SIG-M5 (cell line): ENCODE measurements around the gene DIS3L2.

ENCODE experiments used
- DNase-seq: peaks from one replicate; lab custom pipeline; 2025; lab: John Stamatoyannopoulos, UW

The DIS3L2 gene

DNA sequence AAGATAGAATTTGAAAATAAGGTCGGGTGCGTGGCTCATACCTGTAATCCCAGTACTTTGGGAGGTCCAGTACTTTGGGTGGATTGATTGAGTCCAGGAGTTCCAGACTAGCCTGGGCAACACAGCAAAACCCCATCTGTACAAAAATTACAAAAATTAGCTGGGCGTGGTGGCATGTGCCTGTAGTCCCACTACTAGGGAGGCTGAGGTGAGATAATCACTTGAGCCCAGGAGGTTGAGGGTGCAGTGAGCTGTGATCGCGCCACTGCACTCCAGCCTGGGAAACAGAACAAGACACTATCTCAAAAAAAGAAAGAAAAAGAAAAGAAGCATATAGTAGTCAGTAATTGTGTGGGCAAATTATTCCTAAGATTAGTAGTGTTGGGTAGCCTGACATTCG is 222.8 kb downstream of the DIS3L2 start:
- DNase-seq = no peak

DNA sequence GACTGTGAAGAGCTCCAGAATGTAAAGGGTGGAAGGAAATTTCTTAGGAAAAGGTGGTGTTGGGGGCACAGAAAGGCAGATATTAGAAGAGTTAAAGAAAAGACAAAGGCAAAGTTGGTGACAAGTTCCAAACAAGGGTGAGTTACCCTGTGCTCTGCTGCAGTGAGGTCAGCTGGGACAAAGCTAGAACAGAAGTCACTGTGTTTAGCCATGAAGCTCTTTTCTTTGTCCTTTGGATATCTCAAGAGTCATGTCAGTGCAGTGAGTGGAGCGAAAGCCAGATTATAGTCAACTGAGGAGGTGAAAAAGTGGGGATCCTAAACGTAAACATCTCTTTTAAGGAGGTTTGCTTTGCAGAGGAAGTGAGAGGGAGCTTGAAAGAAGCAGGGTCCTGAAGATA is 229.3 kb downstream of the DIS3L2 start:
- DNase-seq = no peak

DNA sequence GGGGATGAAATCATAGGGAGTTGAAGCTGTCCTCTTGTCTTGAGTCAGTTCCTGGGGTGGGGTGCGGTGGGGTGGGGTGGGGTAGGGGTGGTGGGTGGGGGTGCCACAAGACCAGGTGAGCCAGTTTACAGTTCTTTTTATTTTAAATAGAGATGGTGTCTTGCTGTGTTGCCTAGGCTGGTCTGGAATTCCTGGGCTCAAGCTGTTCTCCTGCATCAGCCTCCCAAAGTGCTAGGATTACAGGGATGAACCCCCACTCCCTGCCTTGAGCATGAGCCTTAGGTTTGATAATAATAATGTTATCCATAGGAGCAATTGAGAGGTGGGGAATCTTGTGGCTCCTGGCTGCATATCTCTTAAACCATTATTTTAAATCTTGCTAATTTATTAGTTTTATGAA is 234.0 kb downstream of the DIS3L2 start:
- no peak for DNase-seq

DNA sequence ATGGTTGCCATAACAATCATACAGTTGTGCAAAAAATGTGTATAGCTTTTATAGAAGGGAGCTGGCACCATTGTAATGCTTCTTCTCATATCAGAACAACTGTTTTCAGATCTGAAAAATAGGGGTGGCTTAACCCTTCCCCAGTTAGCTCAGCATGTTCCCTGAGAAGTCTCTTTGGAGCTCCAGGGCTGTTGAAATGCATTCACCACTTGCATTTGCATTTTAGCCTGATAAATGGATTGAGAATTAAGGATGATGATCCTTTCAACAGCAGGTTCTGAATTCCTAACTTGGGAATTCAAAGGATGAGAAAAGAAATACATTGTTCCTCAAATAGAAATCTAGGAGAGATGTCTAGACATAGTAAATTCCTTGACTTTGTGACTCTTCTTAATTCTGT is 235.3 kb downstream of the DIS3L2 start:
- DNase-seq = no peak

DNA sequence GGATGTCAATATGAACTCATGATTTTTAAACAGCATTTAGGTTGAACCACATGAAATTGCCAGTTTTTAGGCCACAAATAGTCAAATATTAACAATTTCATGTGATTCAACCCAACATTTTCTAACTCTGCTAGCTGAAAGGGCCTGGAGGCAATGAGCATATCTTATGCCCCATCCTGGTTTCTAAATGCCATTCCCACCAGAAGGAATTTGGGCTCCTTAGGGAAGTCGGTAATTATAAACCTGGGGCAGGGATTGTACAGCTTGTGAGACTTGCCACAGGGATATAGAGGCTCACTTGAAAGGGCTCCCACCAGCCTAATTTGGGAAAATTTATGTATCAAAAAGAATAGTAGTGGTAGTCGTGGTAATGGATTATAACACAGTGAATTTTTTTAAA is 238.7 kb downstream of the DIS3L2 start:
- no peak for DNase-seq

DNA sequence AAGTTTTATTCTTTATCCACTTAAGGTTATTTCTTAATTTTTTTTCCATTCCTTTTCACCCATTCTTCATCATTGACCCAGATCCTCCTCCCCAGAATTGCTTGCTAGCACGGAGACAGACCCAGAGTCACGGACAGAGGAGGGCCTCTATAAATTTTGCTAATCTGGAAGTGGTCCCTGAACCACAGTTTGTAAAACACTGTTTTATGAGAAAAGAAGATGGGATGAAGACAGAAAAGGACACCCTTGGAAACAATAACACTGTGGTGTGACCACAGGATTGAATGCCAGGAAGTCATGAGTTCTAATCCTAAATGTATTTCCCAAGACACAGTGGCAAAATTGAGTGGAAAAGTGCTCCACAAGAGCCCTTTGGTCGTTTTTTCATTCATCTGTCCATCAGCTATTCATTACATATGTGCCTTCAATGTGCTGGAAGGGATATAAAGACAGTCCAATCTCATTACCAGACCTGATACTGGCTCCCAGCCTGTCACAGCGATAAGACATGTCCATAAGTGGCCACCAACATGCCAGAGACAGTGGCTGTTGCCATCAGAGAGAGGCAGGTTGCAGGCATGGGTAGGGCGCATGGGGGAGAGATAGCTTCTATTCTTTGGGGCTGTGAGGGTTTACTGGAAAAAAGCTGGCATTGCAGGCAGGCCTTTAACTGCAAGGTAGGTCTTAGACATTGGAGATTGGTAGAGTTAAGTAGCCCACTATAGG is 241.8 kb downstream of the DIS3L2 start:
- no peak for DNase-seq

DNA sequence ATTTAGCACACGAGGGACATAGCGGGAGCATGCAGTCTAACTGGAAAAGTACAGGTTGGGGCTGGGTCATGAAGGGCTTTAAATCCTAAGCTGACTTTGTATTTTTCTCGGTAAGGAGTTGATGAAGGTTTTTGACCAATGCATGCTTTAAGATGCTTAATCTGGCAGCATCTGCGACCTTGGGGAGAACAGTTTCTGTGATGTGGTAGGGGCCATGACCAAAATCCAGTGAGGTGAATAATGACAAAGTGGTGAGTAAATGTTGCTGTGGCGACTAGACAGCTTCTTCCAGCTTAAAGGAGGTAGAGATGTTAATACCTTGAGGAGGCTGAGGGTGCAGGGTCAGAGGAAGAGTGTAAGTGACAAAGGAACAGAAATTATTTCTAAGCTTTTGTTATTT is 242.4 kb downstream of the DIS3L2 start:
- no peak for DNase-seq

DNA sequence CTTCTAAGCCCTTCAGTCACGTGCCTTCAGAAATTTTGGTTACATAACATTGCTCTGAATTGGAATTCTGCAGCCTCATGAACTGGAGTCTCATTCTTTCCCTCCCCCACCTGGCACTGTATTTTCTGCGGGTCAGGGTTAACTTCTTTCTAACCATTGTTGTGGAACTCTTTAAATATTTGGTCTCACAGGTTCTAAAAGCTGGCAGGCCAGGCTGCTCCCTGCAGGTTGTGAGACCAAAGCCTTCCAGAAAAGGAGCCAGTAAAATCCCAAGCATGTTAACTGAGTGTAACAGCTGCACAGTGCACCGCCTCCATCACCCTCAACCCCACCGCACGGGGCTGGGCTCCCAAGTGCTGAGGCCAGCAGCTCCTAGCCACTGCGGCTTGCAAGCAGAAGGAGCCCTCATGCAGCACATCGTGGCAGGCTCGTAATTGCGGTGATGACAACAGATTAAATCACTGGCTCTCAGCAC is 243.0 kb downstream of the DIS3L2 start:
- DNase-seq = no peak

DNA sequence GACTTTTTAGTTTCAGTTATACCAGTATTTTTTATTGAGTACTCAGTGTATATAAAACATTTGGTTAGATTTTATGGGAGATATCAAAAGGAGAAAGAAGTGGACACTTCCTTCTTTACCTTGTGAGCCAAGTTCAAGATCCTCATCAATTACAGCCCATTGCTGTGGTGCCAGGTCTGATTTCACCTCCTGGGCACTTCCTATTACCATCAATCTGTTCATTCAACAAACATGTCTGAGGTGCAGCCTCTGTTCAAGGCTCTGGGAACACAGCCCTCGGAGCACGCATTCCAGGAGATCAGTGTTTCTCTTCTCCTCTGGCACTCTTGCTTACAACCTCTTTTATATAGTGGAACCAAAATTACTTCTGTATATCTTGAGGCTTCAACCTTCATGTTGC is 245.7 kb downstream of the DIS3L2 start:
- no peak for DNase-seq

DNA sequence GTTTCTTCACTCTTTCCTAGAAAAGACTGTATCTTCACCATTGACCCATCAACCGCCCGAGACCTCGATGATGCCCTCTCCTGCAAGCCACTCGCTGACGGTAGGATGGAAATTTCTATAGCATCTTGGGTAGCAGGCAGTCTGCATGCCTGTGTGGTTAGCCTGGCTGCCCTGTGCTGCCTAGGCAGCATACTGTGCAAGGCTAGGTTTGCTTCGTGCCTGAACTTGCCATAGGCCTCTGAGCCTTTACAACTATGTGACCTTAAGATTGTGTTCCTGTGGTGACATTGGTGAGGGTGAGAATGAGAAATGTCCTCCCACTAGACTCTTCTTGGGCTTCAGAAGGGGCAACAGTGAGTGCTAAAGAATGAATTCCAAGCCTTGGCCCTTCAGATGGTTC is 248.8 kb downstream of the DIS3L2 start:
- DNase-seq = no peak

DNA sequence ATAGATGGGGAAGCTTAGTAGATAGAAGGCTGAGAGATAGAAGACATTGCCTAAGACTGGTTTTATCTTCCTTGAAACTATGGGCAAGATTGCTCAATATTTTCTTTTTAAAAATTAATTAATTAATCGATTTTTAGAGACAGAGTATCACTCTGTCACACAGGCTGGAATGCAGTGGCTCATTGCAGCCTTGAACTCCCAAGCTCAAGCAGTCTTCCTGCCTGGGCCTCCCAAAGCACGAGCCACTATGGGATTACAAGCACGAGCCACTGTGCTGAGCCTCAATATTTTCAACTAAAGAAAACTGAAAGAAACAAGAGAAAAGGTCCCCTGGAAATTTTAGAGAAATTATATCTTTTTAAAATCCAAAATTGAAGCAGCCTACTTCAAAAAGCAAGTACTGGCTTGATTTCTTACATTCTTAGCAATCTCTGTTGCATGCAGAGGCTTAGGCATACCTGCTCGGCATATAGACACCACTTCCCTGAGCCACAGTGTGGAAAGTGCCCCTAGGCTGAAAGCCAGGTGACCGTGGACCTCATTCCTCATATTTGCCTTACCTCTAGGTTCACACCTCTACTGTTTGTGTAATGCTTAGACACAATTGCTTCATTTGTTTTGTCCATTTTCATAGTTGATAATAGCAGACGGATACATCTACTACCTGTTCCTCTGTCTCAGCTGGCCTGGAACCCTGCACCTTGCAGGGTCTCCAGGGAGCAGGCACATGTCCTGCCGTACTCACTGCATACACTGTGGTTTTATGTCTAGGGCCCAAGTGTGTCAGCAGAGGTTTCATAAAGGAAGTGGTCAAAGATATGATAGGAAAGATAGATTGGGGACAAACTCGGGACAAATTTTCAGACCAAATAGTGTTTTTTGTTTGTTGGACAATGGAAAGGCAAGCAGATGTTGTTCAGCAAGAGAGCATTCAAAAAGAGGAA is 250.5 kb downstream of the DIS3L2 start:
- DNase-seq = no peak

DNA sequence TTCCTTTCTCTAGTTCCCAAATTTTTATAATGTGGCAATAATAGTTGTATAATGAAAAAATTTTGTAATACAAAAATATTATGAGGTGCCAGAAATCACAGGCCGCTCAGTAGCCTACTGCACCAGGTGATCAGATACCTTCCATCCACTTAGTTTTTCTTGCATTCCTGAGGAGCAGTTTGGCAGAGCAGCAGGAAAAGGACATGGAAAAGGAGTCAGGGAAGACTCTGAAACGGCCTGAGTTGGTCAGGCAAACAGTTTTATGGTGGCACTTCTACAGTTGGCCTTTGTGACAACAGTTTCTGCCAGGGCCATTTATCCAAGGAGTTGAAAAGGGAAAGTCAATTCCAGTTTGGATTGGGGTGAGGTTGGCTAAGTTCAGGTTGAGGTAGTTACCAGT is 251.7 kb downstream of the DIS3L2 start:
- no peak for DNase-seq

DNA sequence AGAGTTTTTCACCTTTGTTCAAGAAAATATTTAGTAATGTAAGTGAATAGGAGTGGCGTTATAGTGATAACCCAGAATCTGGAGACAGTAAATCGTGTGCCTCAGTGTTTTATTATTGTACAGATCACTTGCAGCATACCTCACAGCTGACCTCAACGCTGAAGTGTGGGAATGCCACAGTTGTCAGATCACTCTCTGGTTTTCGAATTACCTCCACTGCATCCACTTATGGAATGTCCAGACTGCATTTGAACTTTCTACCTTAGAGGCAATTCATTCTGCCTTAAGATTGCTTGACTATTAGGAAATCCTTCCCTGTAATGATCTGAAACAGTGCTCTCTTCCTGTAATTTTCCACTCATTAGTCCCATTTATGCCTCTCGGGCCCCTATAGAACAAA is 252.5 kb downstream of the DIS3L2 start:
- no peak for DNase-seq

DNA sequence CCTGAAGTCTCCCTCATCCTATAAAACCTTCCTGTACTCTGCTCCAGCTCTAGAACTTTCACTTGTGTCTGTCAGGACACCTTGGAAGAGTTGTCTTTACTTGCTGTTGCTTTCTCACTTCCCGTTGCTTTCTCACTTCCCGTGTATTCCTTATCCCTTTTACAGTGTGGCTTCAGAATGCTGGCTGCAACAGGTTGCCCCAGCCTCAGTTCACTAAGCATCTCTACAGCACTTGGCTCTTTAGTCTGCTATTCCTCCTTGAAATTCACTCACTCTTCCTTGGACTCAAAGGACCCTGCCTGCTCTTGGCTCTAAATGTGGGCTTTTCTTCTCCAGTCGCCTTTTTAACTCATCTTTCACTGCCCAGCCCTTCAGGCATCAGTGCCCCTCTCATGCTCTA is 254.5 kb downstream of the DIS3L2 start:
- DNase-seq = no peak

DNA sequence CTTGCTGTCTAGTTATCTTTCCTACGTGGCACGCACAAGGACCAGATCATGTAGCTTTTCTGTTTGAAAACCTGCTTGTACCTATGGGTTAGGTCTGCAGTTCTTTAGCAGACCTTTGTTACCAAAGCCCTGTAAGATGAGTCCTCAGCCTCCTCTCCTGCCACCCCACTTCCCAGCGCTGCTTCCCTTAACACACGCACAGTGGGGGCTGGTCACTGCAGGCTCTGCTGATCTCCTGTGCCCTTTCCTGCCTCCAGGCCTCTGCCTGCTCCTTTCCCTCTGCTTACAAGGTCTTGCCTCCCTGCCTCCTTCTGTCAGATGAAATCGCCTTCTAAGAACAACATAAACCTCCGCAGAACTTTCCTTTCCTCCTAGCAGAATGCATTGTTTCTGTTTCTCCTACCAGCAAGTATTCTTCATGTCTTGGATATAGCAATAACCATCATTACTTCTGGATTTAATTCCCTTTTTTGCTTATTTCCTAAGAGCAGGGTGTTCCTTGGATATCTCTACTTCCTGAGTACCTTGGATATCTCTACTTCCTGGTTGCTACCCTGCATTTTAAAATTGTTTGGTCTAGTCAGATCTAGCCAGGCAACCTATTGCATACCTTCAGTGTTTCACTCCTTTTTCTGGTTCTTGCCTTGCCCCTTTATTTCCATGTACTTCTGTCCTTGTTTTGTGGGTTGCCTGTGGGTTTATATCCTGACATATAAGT is 257.4 kb downstream of the DIS3L2 start:
- DNase-seq = no peak

DNA sequence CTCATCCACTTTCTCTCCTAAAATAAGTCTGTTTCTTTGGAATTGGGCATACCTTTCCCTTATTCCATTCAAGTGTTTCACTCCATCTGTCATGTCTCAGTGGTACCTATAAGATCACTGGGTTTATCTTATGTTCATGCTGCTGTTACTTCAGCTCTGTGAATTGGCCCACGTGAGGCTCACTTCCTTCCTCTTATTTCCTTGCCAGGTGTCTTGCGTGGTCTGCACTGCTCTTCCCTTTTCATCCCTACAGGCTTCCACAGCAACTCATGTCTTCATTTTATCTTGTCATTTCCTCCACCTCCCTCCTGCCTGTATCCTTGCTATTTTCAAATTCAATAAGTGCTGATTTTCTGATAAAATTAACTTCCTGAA is 258.0 kb downstream of the DIS3L2 start:
- DNase-seq = no peak

DNA sequence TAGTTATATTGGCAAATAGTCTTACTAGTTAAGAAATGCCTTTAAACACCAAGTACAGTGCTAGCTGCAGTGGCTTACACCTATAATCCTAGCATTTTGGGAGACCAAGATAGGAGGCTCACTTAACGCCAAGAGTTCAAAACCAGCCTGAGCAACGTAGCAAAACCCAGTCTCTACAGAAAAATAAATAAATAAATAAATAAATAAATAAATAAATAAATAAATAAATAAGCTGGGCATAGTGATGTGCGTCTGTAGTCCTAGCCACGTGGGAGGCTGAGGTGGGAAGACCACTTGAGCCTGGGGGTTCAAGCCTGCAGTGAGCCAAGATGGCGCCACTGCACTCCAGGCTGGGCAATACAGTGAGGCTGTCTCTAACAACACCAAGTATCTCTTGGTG is 258.4 kb downstream of the DIS3L2 start:
- no peak for DNase-seq

DNA sequence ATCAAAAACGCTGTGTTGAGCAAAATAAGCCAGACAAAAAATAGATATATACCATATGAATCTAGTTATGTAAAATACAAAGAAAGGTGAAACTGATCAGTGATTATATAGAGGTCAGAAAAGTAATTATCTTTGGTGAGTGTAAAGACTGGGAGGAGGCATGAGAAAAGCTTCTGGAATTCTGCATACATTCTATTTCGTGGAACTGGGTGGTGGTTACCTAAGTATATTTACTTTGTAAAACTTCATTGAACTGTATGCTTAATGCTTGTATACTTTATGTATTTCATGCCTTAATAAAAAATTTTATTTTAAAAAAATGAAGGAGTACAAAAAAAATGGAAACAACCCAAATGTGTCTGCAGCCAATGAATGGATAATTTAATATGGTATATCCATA is 263.9 kb downstream of the DIS3L2 start:
- DNase-seq = no peak

DNA sequence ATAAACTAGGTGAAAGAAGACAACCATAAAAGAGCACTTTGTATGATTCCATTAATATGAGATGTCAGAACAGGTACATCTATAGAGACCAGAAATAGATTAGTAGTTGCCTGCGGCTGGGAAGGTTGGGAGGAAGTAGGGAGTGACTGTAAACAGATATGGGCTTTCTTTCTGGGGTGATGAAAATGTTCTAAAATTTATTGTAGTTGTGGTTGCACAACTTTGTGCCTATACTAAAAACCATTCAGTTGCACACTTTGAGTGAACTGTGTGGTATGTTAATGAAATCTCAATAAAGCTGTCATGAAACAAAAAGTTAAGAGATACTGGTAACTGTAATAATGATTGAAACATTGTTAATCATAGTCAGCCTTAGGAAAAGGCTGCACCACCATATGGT is 264.4 kb downstream of the DIS3L2 start:
- no peak for DNase-seq

DNA sequence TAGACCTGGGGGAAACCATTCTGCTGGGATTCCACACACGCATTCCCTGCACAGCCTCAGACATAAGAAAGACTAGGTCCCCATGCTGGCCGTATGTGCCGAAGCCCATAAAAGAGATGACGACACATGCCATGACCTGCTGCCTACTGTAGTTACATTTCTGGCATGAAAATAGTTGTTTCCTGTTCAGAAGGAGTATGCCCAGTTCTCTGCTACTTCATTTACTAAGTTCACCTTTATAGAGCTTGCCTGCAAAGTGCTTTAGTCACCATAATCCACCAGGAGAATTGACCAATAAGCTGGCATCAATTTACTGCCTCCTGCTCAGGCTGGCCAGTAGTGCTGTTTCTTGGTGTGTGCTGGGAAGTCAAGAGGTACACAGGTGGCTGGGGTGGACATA is 266.8 kb downstream of the DIS3L2 start:
- DNase-seq = no peak

DNA sequence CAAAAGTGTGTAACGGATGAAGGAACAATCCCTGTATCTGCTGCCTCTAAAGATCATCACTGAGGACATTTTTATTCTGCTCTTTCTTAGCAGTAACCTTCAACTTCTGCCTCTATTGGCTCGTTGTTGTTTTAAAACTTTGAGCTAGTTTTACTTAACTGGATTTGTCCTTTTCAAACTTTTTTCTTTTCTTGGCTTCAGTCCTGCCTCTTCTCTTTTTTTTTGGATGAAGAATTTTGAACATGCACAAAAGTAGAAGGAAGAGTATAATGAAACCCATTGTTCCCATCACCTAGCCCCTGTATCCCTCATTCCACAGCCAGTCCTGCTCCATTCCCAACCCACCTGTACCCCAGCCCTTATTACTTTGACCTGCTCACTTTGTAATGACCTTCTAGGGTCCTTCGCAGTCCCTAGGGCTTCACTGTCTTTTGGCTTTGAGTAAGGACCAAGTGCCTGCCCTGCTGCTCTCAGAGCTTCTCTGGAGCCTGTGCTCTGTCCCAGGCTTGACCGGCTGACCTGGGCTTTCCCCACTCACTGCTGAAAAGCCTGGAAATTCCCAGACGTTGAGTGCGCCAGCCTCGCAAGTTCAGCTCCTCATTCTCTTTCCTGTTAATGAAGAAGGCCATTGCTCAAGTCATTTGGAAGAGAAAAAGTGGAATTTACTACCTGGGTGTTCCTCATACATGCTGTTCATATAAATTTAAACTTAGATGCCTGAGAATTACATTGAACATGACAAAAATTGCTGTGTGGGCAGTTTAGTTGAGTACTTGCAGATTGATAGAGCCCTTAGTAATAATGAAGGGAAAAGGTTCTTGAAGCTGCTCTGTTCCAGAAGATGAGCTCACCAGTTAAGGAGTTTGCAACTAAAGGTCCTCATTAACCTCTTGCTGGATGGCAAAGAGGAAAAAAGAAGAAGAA is 267.7 kb downstream of the DIS3L2 start:
- no peak for DNase-seq

DNA sequence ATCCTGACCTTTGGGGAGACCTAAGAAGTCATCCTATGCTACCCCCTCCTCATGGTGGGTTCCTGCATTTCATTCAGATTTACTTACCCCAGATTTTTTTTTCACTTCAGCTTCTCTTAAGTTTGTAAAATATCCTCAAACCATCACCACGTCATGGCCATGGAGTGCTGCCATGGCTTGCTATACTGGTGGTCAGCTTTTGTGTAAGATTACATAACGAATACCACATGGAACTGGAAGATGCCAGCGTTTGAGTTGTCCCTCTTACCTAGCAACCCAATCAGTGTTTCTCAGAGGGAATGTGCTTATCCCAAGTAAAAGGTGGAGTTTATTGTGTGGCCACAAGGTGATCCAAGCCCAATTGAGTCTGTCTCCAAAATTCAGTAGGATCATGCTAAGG is 268.4 kb downstream of the DIS3L2 start:
- no peak for DNase-seq
